ENCODE measurements around the gene NDUFB6.

DNA sequence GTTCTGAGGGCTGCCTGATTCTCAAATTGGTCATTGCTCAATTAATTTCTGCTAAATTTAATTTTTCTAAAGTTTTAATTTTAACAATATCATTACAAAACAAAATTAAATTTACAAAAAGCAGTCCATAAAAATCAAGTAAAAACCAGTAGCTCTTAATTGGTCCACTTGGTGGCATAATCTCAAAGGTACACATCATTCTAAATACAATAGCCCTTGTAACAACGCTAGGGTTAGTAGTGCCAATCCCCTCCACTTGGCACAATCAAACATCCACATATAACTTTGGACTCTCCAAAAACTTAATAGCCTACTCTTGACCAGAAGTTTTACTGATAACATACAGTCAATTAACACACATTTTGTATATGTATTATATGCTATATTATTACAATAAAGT is 1.9 kb upstream of the NDUFB6 start:
- TF ChIP-seq, protein P1, sequence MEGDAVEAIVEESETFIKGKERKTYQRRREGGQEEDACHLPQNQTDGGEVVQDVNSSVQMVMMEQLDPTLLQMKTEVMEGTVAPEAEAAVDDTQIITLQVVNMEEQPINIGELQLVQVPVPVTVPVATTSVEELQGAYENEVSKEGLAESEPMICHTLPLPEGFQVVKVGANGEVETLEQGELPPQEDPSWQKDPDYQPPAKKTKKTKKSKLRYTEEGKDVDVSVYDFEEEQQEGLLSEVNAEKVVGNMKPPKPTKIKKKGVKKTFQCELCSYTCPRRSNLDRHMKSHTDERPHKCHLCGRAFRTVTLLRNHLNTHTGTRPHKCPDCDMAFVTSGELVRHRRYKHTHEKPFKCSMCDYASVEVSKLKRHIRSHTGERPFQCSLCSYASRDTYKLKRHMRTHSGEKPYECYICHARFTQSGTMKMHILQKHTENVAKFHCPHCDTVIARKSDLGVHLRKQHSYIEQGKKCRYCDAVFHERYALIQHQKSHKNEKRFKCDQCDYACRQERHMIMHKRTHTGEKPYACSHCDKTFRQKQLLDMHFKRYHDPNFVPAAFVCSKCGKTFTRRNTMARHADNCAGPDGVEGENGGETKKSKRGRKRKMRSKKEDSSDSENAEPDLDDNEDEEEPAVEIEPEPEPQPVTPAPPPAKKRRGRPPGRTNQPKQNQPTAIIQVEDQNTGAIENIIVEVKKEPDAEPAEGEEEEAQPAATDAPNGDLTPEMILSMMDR (IDR thresholded peaks at IDR 0.05; ENCODE audit: low read length) = no peak
- TF ChIP-seq EZH2phosphoT487 (IDR thresholded peaks at IDR 0.05; ENCODE audit: low read length) = no peak
- TF ChIP-seq EZH2 (optimal IDR thresholded peaks at IDR 0.05; ENCODE audit: low read depth, low read length) = no peak

Data from MM.1S (cell line).